BJ (cell line): ENCODE data around the gene SLC38A11. TPM values are rescaled to one million over a fixed set of nuclear protein-coding genes. Genes with fewer than 3 reads are reported as not detected.

Experiments
- CTCF ChIA-PET: fragments of 350-600 bp; formaldehyde crosslinking; extraction: SDS; loops from one replicate; lab custom pipeline; 2021; ENCODE audit warnings: antibody characterized with exemption, inconsistent platforms; lab: Yijun Ruan, JAX
- POLR2A ChIA-PET: fragments of 300-600 bp; sonication (Branson Sonifier 250); formaldehyde crosslinking; extraction: SDS; loops from one replicate; lab custom pipeline; 2021; ENCODE audit warnings: antibody characterized with exemption; lab: Charles Lee
- DNase-seq: peaks from one replicate; pipeline ENCODE4 v3.0.0-alpha.2; 2011; ENCODE audit warnings: low read depth
- H3K27me3 ChIP-seq: 2 replicates; pipeline ENCODE4 v1.6.0; 2011; ENCODE audit warnings: low read length; ENCODE audit not compliant: control insufficient read depth, insufficient read depth
- H3K36me3 ChIP-seq: 2 replicates; pipeline ENCODE4 v1.5.1; 2011; ENCODE audit warnings: low read length; ENCODE audit not compliant: control insufficient read depth, insufficient read depth
- H3K4me3 ChIP-seq: 2 replicates; pipeline ENCODE4 v1.5.1; 2011; ENCODE audit warnings: low read depth, mild to moderate bottlenecking, control low read depth, low read length
- polyA plus RNA-seq: library from polyadenylated mRNA; depleted of rRNA; stranded (reverse); fragments of >200 nt; gene quantifications from 2 replicates; pipeline ENCODE4 v1.2.3, GENCODE V29; 2011
- TF ChIP-seq, protein P1 (sequence below): IDR thresholded peaks from 2 replicates; pipeline ENCODE4 v1.5.1; 2011; ENCODE audit warnings: low read depth, mild to moderate bottlenecking, control low read depth, inconsistent platforms, low read length, moderate library complexity; ENCODE audit not compliant: insufficient read depth

Gene SLC38A11
- polyA plus RNA-seq, 1 experiment = 59.2 TPM

DNA sequence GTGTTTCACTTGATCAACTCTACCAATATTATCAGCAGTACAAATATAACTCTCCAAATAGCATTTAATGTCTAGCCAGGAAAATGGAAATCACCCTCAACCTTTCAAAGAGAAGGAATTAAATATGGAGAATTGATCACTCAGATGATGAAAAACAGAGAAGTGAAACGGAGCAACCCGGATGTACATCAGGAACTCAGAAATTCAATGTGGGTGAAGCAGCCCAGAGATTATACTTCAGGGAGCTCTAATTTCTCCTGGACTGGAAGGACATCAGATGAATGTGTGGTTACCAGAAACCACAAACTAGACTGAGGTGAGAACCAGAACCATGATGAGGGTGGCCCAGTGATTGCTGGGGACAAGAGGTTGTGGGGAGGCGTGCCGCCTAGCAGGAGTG is 78.2 kb downstream of the SLC38A11 start:
- Histone ChIP-seq H3K27me3 (no peaks in the 10 kb centered on the region), H3K4me3 (no peak overlapping the region), H3K36me3 (no peaks in the 10 kb centered on the region)
- ChIA-PET CTCF (interaction anchor here (0.6 to 3.3 kb wide), 5 partner anchors 25 to 141 kb away, joined by 3 to 17 read pairs (median 4); partner anchors contain the start of gene COBLL1), POLR2A (no interaction called here)
- DNase-seq = no peak
- TF ChIP-seq, protein P1, sequence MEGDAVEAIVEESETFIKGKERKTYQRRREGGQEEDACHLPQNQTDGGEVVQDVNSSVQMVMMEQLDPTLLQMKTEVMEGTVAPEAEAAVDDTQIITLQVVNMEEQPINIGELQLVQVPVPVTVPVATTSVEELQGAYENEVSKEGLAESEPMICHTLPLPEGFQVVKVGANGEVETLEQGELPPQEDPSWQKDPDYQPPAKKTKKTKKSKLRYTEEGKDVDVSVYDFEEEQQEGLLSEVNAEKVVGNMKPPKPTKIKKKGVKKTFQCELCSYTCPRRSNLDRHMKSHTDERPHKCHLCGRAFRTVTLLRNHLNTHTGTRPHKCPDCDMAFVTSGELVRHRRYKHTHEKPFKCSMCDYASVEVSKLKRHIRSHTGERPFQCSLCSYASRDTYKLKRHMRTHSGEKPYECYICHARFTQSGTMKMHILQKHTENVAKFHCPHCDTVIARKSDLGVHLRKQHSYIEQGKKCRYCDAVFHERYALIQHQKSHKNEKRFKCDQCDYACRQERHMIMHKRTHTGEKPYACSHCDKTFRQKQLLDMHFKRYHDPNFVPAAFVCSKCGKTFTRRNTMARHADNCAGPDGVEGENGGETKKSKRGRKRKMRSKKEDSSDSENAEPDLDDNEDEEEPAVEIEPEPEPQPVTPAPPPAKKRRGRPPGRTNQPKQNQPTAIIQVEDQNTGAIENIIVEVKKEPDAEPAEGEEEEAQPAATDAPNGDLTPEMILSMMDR = no peak

DNA sequence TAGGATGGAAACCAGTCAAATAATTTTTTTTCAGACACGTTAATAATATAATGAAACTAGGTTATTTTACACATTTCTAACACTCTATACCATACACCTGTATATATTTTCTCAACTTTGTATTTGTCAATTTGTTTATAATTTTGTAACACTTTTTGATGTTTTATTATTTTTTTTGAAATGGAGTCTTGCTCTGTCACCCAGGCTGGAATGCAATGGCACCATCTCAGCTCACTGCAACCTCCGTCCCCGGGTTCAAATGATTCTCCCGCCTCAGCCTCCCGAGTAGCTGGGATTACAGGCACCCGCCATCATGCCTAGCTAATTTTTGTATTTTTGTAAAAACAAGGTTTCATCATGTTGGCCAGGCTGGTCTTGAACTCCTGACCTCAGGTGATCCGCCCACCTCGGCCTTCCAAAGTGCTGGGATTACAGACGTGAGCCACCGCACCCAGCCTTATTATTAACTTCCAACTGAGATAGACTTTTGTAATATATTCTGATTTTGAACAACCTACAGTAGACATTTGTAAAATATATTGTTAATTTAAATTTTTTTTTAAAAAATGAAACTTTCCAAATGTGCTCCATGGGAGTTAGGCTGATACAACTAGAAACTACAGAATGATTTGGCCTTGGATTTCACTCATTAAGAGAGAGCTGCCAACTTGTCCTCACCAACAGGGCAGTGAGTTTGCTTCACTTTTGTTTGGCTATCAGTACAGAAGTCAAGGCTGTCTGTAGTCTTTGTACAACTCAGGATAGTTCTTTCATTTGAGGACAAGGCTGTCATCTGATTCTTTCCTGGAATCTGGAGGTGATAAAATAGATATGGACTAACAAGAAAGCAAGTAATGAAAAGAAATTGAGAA is 79.8 kb downstream of the SLC38A11 start:
- POLR2A ChIA-PET = no interaction called here
- TF ChIP-seq, protein P1 = no peak
- DNase-seq = no peak
- Histone ChIP-seq H3K4me3 (no peak overlapping the region), H3K36me3 (no peaks in the 10 kb centered on the region), H3K27me3 (no peaks in the 10 kb centered on the region)
- CTCF ChIA-PET = interaction anchor here (0.7 kb wide), 1 partner anchor 33 kb away, joined by 3 read pairs; no protein-coding TSS in a partner anchor

DNA sequence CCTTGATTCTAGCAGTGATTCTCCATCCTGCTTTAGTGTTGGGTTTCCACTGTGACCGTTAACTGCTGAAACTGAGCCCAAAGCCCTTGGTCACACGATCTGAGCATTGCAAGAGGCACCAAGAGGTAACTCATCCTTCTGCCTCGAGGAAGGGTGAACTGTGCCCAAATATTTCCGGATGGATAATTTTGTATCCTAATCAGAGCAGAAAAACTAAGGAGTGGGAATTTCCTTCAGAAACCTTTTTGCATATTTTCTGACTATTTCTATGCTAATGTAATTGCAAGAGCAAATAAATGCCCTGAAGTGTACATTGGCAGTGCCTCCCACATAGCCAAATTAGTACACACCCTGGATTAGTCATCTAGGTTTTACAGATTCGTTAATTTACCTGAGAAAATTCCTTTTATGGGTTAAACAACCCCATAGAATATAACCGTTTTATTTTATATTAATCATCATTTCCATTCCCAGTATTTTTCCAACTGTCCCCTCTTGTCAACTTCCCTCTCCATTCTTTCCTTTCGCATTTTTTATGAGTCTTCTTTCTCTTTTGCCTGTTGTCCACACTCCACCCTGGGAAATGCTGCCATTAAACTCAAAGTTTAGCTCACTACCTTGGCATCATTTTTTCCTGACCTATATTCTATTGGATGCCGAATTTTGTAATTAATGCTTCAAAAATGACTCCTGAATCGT is 82.0 kb downstream of the SLC38A11 start:
- no peak for DNase-seq
- Histone ChIP-seq H3K4me3 (no peak overlapping the region), H3K36me3 (no peaks in the 10 kb centered on the region), H3K27me3 (no peaks in the 10 kb centered on the region)
- ChIA-PET CTCF (no interaction called here), POLR2A (no interaction called here)
- TF ChIP-seq, protein P1 = no peak

DNA sequence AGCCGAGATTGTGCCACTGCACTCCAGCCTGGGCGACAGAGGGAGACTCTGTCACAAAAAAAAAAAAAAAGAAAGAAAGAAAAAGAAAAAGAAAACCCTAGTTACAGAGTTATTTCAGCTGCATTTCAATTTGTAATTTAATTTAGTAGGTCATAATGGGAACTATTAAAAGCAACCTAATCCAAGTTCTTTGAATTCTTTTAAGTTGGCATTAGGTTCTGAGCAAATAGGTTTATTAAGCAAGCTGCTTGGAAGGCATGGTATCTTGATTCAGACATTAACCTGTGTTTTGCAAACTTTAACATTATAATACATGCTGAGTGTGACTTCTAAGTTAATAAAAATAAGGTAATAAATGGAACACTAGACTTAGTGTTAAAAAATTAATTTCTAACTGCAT is 83.9 kb downstream of the SLC38A11 start:
- no peak overlapping the region for H3K4me3 ChIP-seq
- H3K36me3 ChIP-seq = no peaks in the 10 kb centered on the region
- POLR2A ChIA-PET = interaction anchor here (0.6 kb wide), 2 partner anchors 137 to 1037 kb away, joined by 4 to 5 read pairs; no protein-coding TSS in a partner anchor
- DNase-seq = no peak
- TF ChIP-seq, protein P1 = no peak
- H3K27me3 ChIP-seq = no peaks in the 10 kb centered on the region
- CTCF ChIA-PET = interaction anchor here (1.7 kb wide), 2 partner anchors 12 to 29 kb away, joined by 6 read pairs; partner anchors contain the start of gene COBLL1

DNA sequence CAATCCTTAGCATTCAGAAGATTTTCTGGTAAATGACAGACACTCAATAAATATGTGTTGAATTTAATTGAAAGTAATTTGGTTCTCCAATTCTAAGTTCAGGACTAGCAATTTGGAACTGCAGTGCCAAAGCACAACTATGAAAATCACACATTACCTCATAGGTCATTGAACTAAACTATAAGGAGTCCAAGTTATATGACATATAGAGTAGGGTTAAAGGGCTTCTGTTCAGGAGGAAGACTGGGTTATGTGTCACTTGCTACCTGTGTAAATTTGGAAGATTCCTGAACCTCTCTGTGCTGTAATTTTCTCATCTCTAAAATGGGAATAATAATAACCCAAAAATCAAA is 85.9 kb downstream of the SLC38A11 start:
- H3K36me3 ChIP-seq = no peaks in the 10 kb centered on the region
- DNase-seq = no peak
- TF ChIP-seq, protein P1 = no peak
- ChIA-PET CTCF (no interaction called here), POLR2A (no interaction called here)
- no peak overlapping the region for H3K4me3 ChIP-seq
- no peaks in the 10 kb centered on the region for H3K27me3 ChIP-seq
